GM12878 (cell line): ENCODE results near the gene HEG1. TPM values are rescaled to one million over a fixed set of nuclear protein-coding genes. Genes with fewer than 3 reads are reported as not detected.

Source experiments
- BCLAF1 ChIP-seq: fragments of 450-650 bp; IDR thresholded peaks from 2 replicates; pipeline ENCODE4 v1.6.1; 2017; ENCODE audit warnings: antibody characterized with exemption, mild to moderate bottlenecking, moderate library complexity
- CTCF ChIP-seq, 3 experiments: IDR thresholded peaks in 2 of 3; conservative IDR thresholded peaks in 1 of 3; 2 replicates each; pipeline ENCODE4 v1.5.1; 2011; ENCODE audit warnings: low read depth in 3 of 3, low read length in 3 of 3, mild to moderate bottlenecking in 3 of 3, control low read depth in 2 of 3, moderate library complexity in 2 of 3, inconsistent platforms in 1 of 3, mixed read lengths in 1 of 3; ENCODE audit not compliant: control insufficient read depth in 2 of 3, insufficient read depth in 1 of 3; ENCODE audit errors: extremely low read depth in 1 of 3
- E2F4 ChIP-seq: IDR thresholded peaks from 2 replicates; pipeline ENCODE4 v1.6.1; 2012; ENCODE audit warnings: low read depth, low read length, improper control_type of control experiment
- GATAD2B ChIP-seq: fragments of 450-650 bp; conservative IDR thresholded peaks from 2 replicates; pipeline ENCODE4 v1.6.1; 2017; ENCODE audit warnings: low read depth, mild to moderate bottlenecking, moderate library complexity
- HCFC1 ChIP-seq: fragments of 150-350 bp; IDR thresholded peaks from 2 replicates; pipeline ENCODE4 v1.6.1; 2014; ENCODE audit warnings: low read length
- NR2F1 ChIP-seq: fragments of 450-650 bp; conservative IDR thresholded peaks from 2 replicates; pipeline ENCODE4 v1.6.1; 2017; ENCODE audit warnings: mild to moderate bottlenecking
- PAX8 ChIP-seq: fragments of 450-650 bp; IDR thresholded peaks from 2 replicates; pipeline ENCODE4 v1.6.1; 2017; ENCODE audit warnings: mild to moderate bottlenecking, moderate library complexity
- PML ChIP-seq: IDR thresholded peaks from 2 replicates; pipeline ENCODE4 v1.6.1; 2012; ENCODE audit warnings: low read length, inconsistent platforms
- POU2F2 ChIP-seq: IDR thresholded peaks from 3 replicates; pipeline ENCODE4 v1.6.1; 2011; ENCODE audit warnings: low read depth, mild to moderate bottlenecking, low read length, borderline replicate concordance
- RBBP5 ChIP-seq: fragments of 200-600 bp; sonication (generic); conservative IDR thresholded peaks from 2 replicates; pipeline ENCODE4 v1.6.1; 2016
- SREBF2 ChIP-seq: IDR thresholded peaks from 2 replicates; pipeline ENCODE4 v1.6.1; 2012; ENCODE audit warnings: mild to moderate bottlenecking, low read length
- STAT1 ChIP-seq: fragments of 450-650 bp; conservative IDR thresholded peaks from 2 replicates; pipeline ENCODE4 v1.6.1; 2014; ENCODE audit warnings: antibody characterized with exemption, mild to moderate bottlenecking
- ZBED1 ChIP-seq: IDR thresholded peaks from 2 replicates; pipeline ENCODE4 v1.6.1; 2016; ENCODE audit warnings: borderline replicate concordance
- polyA plus RNA-seq, 11 experiments: library from polyadenylated mRNA; depleted of rRNA in 4 of 11; unstranded in 6 of 11; stranded (reverse) in 5 of 11; fragments of >200 nt; fragmentation: Nextera tagmentation in 4 of 11; fragmentation: Illumina TruSeq in 1 of 11; extraction: Ambion mirVana in 4 of 11; extraction: Trizol in 1 of 11; gene quantifications; 1 replicate in 1 of 11; 2 replicates in 10 of 11; pipeline versions ENCODE4 v1.2.1 to v1.2.3, GENCODE V29; 2011 to 2016; ENCODE audit warnings: inconsistent platforms in 2 of 11, missing spikeins in 2 of 11, low read depth in 1 of 11
- total RNA-seq, 4 experiments: library from RNA; depleted of rRNA in 3 of 4; stranded (reverse); fragments of >200 nt in 3 of 4; fragmentation: Illumina TruSeq in 1 of 4; extraction: Trizol in 1 of 4; gene quantifications; 2 replicates each; pipeline versions ENCODE4 v1.2.1 to v1.2.3, GENCODE V29; 2013 to 2021
- TF ChIP-seq, protein P1 (sequence below): fragments of 450-650 bp; IDR thresholded peaks from 2 replicates; pipeline ENCODE4 v1.6.1; 2017; ENCODE audit warnings: mild to moderate bottlenecking, moderate library complexity
- TF ChIP-seq, protein P2 (sequence below): fragments of 450-650 bp; formaldehyde crosslinking; IDR thresholded peaks from 2 replicates; pipeline ENCODE4 v1.5.0; 2022; ENCODE audit warnings: mild to moderate bottlenecking, missing genetic modification characterization
- TF ChIP-seq, protein P3 (sequence below): fragments of 450-650 bp; IDR thresholded peaks from 2 replicates; pipeline ENCODE4 v1.6.1; 2017; ENCODE audit warnings: borderline replicate concordance

The HEG1 gene
- total and polyA plus RNA-seq, 10 of the 15 experiments (the other 5 are each of a cell fraction or from before 2014, with no cell fraction given) = 2.2 to 32.1 (median 7.6) TPM

GRCh38 chr3:124993466-124993865 is 62.3 kb downstream of the HEG1 start (continued):
- TF ChIP-seq CTCF (IDR thresholded peaks at IDR 0.05 in 2 of 3, conservative IDR thresholded peaks at IDR 0.05 in 1 of 3; ENCODE audit: control insufficient read depth in 2 of 3, extremely low read depth in 1 of 3, insufficient read depth in 1 of 3, low read depth in 3 of 3, low read length in 3 of 3) = no peak
- no peak for TF ChIP-seq HCFC1
- no peak for TF ChIP-seq SREBF2
- TF ChIP-seq PAX8 = no peak
- no peak for TF ChIP-seq BCLAF1
- no peak for TF ChIP-seq STAT1
- no peak for TF ChIP-seq ZBED1
- no peak for TF ChIP-seq PML
- TF ChIP-seq, protein P1, sequence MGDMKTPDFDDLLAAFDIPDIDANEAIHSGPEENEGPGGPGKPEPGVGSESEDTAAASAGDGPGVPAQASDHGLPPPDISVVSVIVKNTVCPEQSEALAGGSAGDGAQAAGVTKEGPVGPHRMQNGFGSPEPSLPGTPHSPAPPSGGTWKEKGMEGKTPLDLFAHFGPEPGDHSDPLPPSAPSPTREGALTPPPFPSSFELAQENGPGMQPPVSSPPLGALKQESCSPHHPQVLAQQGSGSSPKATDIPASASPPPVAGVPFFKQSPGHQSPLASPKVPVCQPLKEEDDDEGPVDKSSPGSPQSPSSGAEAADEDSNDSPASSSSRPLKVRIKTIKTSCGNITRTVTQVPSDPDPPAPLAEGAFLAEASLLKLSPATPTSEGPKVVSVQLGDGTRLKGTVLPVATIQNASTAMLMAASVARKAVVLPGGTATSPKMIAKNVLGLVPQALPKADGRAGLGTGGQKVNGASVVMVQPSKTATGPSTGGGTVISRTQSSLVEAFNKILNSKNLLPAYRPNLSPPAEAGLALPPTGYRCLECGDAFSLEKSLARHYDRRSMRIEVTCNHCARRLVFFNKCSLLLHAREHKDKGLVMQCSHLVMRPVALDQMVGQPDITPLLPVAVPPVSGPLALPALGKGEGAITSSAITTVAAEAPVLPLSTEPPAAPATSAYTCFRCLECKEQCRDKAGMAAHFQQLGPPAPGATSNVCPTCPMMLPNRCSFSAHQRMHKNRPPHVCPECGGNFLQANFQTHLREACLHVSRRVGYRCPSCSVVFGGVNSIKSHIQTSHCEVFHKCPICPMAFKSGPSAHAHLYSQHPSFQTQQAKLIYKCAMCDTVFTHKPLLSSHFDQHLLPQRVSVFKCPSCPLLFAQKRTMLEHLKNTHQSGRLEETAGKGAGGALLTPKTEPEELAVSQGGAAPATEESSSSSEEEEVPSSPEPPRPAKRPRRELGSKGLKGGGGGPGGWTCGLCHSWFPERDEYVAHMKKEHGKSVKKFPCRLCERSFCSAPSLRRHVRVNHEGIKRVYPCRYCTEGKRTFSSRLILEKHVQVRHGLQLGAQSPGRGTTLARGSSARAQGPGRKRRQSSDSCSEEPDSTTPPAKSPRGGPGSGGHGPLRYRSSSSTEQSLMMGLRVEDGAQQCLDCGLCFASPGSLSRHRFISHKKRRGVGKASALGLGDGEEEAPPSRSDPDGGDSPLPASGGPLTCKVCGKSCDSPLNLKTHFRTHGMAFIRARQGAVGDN = no peak
- TF ChIP-seq, protein P2, sequence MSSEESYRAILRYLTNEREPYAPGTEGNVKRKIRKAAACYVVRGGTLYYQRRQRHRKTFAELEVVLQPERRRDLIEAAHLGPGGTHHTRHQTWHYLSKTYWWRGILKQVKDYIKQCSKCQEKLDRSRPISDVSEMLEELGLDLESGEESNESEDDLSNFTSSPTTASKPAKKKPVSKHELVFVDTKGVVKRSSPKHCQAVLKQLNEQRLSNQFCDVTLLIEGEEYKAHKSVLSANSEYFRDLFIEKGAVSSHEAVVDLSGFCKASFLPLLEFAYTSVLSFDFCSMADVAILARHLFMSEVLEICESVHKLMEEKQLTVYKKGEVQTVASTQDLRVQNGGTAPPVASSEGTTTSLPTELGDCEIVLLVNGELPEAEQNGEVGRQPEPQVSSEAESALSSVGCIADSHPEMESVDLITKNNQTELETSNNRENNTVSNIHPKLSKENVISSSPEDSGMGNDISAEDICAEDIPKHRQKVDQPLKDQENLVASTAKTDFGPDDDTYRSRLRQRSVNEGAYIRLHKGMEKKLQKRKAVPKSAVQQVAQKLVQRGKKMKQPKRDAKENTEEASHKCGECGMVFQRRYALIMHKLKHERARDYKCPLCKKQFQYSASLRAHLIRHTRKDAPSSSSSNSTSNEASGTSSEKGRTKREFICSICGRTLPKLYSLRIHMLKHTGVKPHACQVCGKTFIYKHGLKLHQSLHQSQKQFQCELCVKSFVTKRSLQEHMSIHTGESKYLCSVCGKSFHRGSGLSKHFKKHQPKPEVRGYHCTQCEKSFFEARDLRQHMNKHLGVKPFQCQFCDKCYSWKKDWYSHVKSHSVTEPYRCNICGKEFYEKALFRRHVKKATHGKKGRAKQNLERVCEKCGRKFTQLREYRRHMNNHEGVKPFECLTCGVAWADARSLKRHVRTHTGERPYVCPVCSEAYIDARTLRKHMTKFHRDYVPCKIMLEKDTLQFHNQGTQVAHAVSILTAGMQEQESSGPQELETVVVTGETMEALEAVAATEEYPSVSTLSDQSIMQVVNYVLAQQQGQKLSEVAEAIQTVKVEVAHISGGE (CRISPR knock-in tag) = no peak
- TF ChIP-seq, protein P3, sequence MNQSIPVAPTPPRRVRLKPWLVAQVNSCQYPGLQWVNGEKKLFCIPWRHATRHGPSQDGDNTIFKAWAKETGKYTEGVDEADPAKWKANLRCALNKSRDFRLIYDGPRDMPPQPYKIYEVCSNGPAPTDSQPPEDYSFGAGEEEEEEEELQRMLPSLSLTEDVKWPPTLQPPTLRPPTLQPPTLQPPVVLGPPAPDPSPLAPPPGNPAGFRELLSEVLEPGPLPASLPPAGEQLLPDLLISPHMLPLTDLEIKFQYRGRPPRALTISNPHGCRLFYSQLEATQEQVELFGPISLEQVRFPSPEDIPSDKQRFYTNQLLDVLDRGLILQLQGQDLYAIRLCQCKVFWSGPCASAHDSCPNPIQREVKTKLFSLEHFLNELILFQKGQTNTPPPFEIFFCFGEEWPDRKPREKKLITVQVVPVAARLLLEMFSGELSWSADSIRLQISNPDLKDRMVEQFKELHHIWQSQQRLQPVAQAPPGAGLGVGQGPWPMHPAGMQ = no peak
- TF ChIP-seq E2F4 = no peak
- TF ChIP-seq POU2F2 = no peak
- TF ChIP-seq GATAD2B = no peak
- TF ChIP-seq NR2F1 = no peak
- TF ChIP-seq RBBP5 = no peak
